ENCODE data around the gene TNIK.
A peak's percentile ranks its signal among the peaks of the same experiment; 100 is the strongest.

The TNIK gene

GRCh38 chr3:171379281-171379680, 80.9 kb downstream of the TNIK start:
- peaks cover 19% of the 10 kb centered on the region for H3K4me1 ChIP-seq

GRCh38 chr3:171378586-171378985, 81.6 kb downstream of the TNIK start:
- Histone ChIP-seq H3K9ac (no peak overlapping the region), H3K4me3 (ENCODE audit: low read depth, low read length) (no peak overlapping the region), H3K36me3 (ENCODE audit: control insufficient read depth, insufficient read depth, low read length) (no peaks in the 10 kb centered on the region), H2AFZ (no peak overlapping the region), H3K4me2 (ENCODE audit: low read length) (no peak overlapping the region), H3K79me2 (no peaks in the 10 kb centered on the region), H3K27ac (no peak overlapping the region), H3K9me3 (ENCODE audit: control insufficient read depth, low read length) (no peaks in the 10 kb centered on the region), H3K27me3 (ENCODE audit: control insufficient read depth, insufficient read depth, low read length) (no peaks in the 10 kb centered on the region), H3K4me1 (peaks cover 19% of the 10 kb centered on the region)
- no peak for TF ChIP-seq CTCF (IDR thresholded peaks at IDR 0.05)

More at GRCh38 chr3:171379281-171379680, 80.9 kb downstream of the TNIK start:
- no peaks in the 10 kb centered on the region for H3K27me3 ChIP-seq (ENCODE audit: control insufficient read depth, insufficient read depth, low read length)
- no peak overlapping the region for H2AFZ ChIP-seq
- H3K27ac ChIP-seq, result no peak overlapping the region
- no peak overlapping the region for H3K4me2 ChIP-seq (ENCODE audit: low read length)
- H3K36me3 ChIP-seq (ENCODE audit: control insufficient read depth, insufficient read depth, low read length), result no peaks in the 10 kb centered on the region
- H3K4me3 ChIP-seq (ENCODE audit: low read depth, low read length), result no peak overlapping the region
- no peaks in the 10 kb centered on the region for H3K79me2 ChIP-seq
- H3K9ac ChIP-seq, result no peak overlapping the region
- no peak for TF ChIP-seq CTCF (IDR thresholded peaks at IDR 0.05)
- H3K9me3 ChIP-seq (ENCODE audit: control insufficient read depth, low read length), result no peaks in the 10 kb centered on the region

- Histone ChIP-seq H3K4me2 (ENCODE audit: low read length) (no peak overlapping the region), H3K79me2 (no peaks in the 10 kb centered on the region), H3K27me3 (ENCODE audit: control insufficient read depth, insufficient read depth, low read length) (no peaks in the 10 kb centered on the region), H3K27ac (no peak overlapping the region), H3K9ac (no peak overlapping the region), H2AFZ (no peak overlapping the region), H3K4me1 (peaks cover 19% of the 10 kb centered on the region), H3K4me3 (ENCODE audit: low read depth, low read length) (no peak overlapping the region), H3K36me3 (ENCODE audit: control insufficient read depth, insufficient read depth, low read length) (no peaks in the 10 kb centered on the region), H3K9me3 (ENCODE audit: control insufficient read depth, low read length) (no peaks in the 10 kb centered on the region)
- no peak for TF ChIP-seq CTCF (IDR thresholded peaks at IDR 0.05)
These were observed 82.3 kb downstream of the TNIK start for GRCh38 chr3:171377859-171378258.

- Histone ChIP-seq H3K9ac (no peak overlapping the region), H3K27ac (peak overlapping the region; percentile 24), H3K36me3 (ENCODE audit: control insufficient read depth, insufficient read depth, low read length) (no peaks in the 10 kb centered on the region), H3K79me2 (no peaks in the 10 kb centered on the region), H3K4me1 (peaks cover 19% of the 10 kb centered on the region), H3K4me3 (ENCODE audit: low read depth, low read length) (no peak overlapping the region), H3K27me3 (ENCODE audit: control insufficient read depth, insufficient read depth, low read length) (no peaks in the 10 kb centered on the region), H3K4me2 (ENCODE audit: low read length) (no peak overlapping the region), H3K9me3 (ENCODE audit: control insufficient read depth, low read length) (no peaks in the 10 kb centered on the region), H2AFZ (no peak overlapping the region)
- no peak for TF ChIP-seq CTCF (IDR thresholded peaks at IDR 0.05)
These were observed 83.6 kb downstream of the TNIK start for GRCh38 chr3:171376596-171376947.
